Measurements from ENCODE around the gene CPNE8. TPM values are rescaled to one million over a fixed set of nuclear protein-coding genes. Genes with fewer than 3 reads are reported as not detected.

The CPNE8 gene
- total RNA-seq, 1 experiment from 2014 or later, result 10.7 TPM

GRCh38 chr12:38689195-38689594, 216.2 kb downstream of the CPNE8 start:
- Histone ChIP-seq H3F3A (ENCODE audit: insufficient read depth, low read depth) (peaks cover 5% of the 10 kb centered on the region; the same call in 1 of the 2 replicates), H3K27me3 (ENCODE audit: insufficient read depth, low read depth) (no peaks in the 10 kb centered on the region), H3K27ac (no peak overlapping the region), H3K79me2 (ENCODE audit: low read depth) (no peaks in the 10 kb centered on the region), H3K9me3 (ENCODE audit: insufficient read depth, low read depth) (no peaks in the 10 kb centered on the region), H3K4me1 (replicated peaks; ENCODE audit: insufficient read depth) (0 out of 2 replicates have a peak, but pooled peaks cover 6% of the 10 kb centered on the region), H3K36me3 (ENCODE audit: low read depth) (no peaks in the 10 kb centered on the region), H2AFZ (no peak overlapping the region), H3K9me2 (ENCODE audit: insufficient read depth) (no peaks in the 10 kb centered on the region), H4K20me1 (ENCODE audit: insufficient read depth) (no peaks in the 10 kb centered on the region), H3K4me3 (no peak overlapping the region), H3K4me2 (no peak overlapping the region)
- BruUV-seq (replicated peaks), result no TSS peak
- ChIA-PET POLR2A (ENCODE audit: unreplicated experiment) (interaction anchor here (0.6 kb wide), 1 partner anchor 883 kb away, joined by 6 read pairs; no protein-coding TSS in a partner anchor), CTCF (no interaction called here)
- TF ChIP-seq EZH2 (IDR thresholded peaks at IDR 0.05; ENCODE audit: low read depth), result no peak
- TF ChIP-seq, protein P1, sequence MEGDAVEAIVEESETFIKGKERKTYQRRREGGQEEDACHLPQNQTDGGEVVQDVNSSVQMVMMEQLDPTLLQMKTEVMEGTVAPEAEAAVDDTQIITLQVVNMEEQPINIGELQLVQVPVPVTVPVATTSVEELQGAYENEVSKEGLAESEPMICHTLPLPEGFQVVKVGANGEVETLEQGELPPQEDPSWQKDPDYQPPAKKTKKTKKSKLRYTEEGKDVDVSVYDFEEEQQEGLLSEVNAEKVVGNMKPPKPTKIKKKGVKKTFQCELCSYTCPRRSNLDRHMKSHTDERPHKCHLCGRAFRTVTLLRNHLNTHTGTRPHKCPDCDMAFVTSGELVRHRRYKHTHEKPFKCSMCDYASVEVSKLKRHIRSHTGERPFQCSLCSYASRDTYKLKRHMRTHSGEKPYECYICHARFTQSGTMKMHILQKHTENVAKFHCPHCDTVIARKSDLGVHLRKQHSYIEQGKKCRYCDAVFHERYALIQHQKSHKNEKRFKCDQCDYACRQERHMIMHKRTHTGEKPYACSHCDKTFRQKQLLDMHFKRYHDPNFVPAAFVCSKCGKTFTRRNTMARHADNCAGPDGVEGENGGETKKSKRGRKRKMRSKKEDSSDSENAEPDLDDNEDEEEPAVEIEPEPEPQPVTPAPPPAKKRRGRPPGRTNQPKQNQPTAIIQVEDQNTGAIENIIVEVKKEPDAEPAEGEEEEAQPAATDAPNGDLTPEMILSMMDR (conservative IDR thresholded peaks at IDR 0.05), result no peak
- DNase-seq, result no peak
- intact Hi-C loops (cut with micrococcal nuclease; ENCODE audit: unreplicated experiment), result no loop called here

GRCh38 chr12:38682521-38682920, 222.9 kb downstream of the CPNE8 start:
- H3K79me2 ChIP-seq (ENCODE audit: low read depth), result no peaks in the 10 kb centered on the region
- no peak overlapping the region for H3K4me2 ChIP-seq
- no peak overlapping the region for H2AFZ ChIP-seq
- no peaks in the 10 kb centered on the region for H3K36me3 ChIP-seq (ENCODE audit: low read depth)
- BruUV-seq (replicated peaks), result no TSS peak
- no peak for DNase-seq
- no peak overlapping the region for H3K4me3 ChIP-seq
- H4K20me1 ChIP-seq (ENCODE audit: insufficient read depth), result no peaks in the 10 kb centered on the region
- intact Hi-C loops (cut with micrococcal nuclease; ENCODE audit: unreplicated experiment), result no loop called here
- no peaks in the 10 kb centered on the region for H3K4me1 ChIP-seq (replicated peaks; ENCODE audit: insufficient read depth)
- H3K9me3 ChIP-seq (ENCODE audit: insufficient read depth, low read depth), result no peaks in the 10 kb centered on the region
- TF ChIP-seq, protein P1 (conservative IDR thresholded peaks at IDR 0.05), result no peak
- TF ChIP-seq EZH2 (IDR thresholded peaks at IDR 0.05; ENCODE audit: low read depth), result no peak
- POLR2A ChIA-PET (ENCODE audit: unreplicated experiment), result no interaction called here
- no peak overlapping the region for H3K27ac ChIP-seq
- no peaks in the 10 kb centered on the region; the same call in 1 of the 2 replicates for H3F3A ChIP-seq (ENCODE audit: insufficient read depth, low read depth)
- CTCF ChIA-PET, result no interaction called here
- H3K9me2 ChIP-seq (ENCODE audit: insufficient read depth), result no peaks in the 10 kb centered on the region
- no peaks in the 10 kb centered on the region for H3K27me3 ChIP-seq (ENCODE audit: insufficient read depth, low read depth)

DNA sequence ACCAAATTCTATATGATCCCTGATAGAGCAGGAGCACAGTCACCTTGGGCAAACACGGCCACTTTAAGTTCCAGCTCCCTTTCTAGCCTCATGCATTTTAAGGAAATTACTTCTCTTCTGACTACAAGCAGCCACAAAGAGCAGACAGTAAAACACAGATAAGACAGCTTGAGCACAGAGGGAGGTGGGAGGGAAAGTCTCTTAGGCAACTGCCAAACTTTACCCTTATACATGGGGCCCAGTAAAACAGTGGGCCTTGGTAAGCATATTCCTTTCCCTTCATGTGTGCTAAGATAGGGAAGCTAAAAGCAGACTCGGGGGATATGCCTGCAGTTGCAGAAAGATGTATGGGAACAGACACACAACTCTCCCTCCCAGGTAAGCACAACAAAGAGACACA, 235.9 kb downstream of the CPNE8 start:
- Histone ChIP-seq H3K4me1 (replicated peaks; ENCODE audit: insufficient read depth) (no peaks in the 10 kb centered on the region), H3K27ac (no peak overlapping the region), H3K79me2 (ENCODE audit: low read depth) (no peaks in the 10 kb centered on the region), H3K9me3 (ENCODE audit: insufficient read depth, low read depth) (no peaks in the 10 kb centered on the region), H3K27me3 (ENCODE audit: insufficient read depth, low read depth) (no peaks in the 10 kb centered on the region), H3F3A (ENCODE audit: insufficient read depth, low read depth) (no peaks in the 10 kb centered on the region), H3K36me3 (ENCODE audit: low read depth) (no peaks in the 10 kb centered on the region), H3K9me2 (ENCODE audit: insufficient read depth) (no peaks in the 10 kb centered on the region), H3K4me3 (no peak overlapping the region), H2AFZ (no peak overlapping the region), H3K4me2 (no peak overlapping the region), H4K20me1 (ENCODE audit: insufficient read depth) (no peaks in the 10 kb centered on the region)
- CTCF ChIA-PET, result no interaction called here
- intact Hi-C loops (cut with micrococcal nuclease; ENCODE audit: unreplicated experiment), result loop anchor here (10.0 kb wide), 3 partner anchors 65 to 435 kb away; partner anchors contain the start of gene CPNE8
- POLR2A ChIA-PET (ENCODE audit: unreplicated experiment), result no interaction called here
- DNase-seq, result no peak
- BruUV-seq (replicated peaks), result no TSS peak
- TF ChIP-seq, protein P1 (conservative IDR thresholded peaks at IDR 0.05), result no peak
- no peak for TF ChIP-seq EZH2 (IDR thresholded peaks at IDR 0.05; ENCODE audit: low read depth)
